Tracheal epithelial cell (primary cell): Measurements from ENCODE around the gene HTRA3. TPM values are rescaled to one million over a fixed set of nuclear protein-coding genes. Genes with fewer than 3 reads are reported as not detected.

Experiments used
- total RNA-seq: library from RNA; depleted of rRNA; stranded (reverse); fragments of >200 nt; gene quantifications from 2 replicates; pipeline ENCODE4 v1.2.1, GENCODE V29; 2014

HTRA3 gene
- not detected in 2 replicates for total RNA-seq

GRCh38 chr4:8269535-8270417 lies at the start of gene HTRA3:
Gene HTRA3 (plus strand): TSS chr4:8269754. CDS start chr4:8269969, 215 bp downstream.

Other genes with a start within 250 kb of the HTRA3 start
- gene ABLIM2, start 110.9 kb upstream of the HTRA3 start, total RNA-seq = 1.7 and 4.6 TPM in 2 replicates
- gene SH3TC1, start 70.5 kb upstream of the HTRA3 start, total RNA-seq = 55.2 and 65.4 TPM in 2 replicates
- gene ACOX3, start 171.0 kb downstream of the HTRA3 start, total RNA-seq = 20.0 and 24.3 TPM in 2 replicates
- 14.7 and 22.9 TPM in 2 replicates for gene TRMT44, start 171.0 kb downstream of the HTRA3 start, total RNA-seq